A673 (cell line): ENCODE measurements around the gene ACACA. TPM values are rescaled to one million over a fixed set of nuclear protein-coding genes. Genes with fewer than 3 reads are reported as not detected.

Experiments used
- BruUV-seq: library from RNA; stranded (reverse); fragments of 400-500 nt; replicated peaks from 2 replicates; lab custom pipeline; 2021; lab: Mats Ljungman, UMichigan
- CTCF ChIA-PET: fragments of 300-600 bp; sonication (Branson Sonifier 250); formaldehyde crosslinking; loops from one replicate; lab custom pipeline; 2022; ENCODE audit warnings: antibody characterized with exemption; lab: Charles Lee
- POLR2A ChIA-PET: fragments of 300-600 bp; sonication (Branson Sonifier 250); formaldehyde crosslinking; loops from one replicate; lab custom pipeline; 2022; ENCODE audit warnings: antibody characterized with exemption; ENCODE audit not compliant: low non-redundant PET; lab: Charles Lee
- DNase-seq: peaks from one replicate; pipeline ENCODE4 v3.0.0-alpha.2; 2015; ENCODE audit warnings: low spot score
- H3K27ac ChIP-seq: fragments of 200-600 bp; sonication (generic); 2 replicates; pipeline ENCODE4 v1.5.1; 2016; ENCODE audit warnings: mixed run types, low read depth, mild to moderate bottlenecking, mixed read lengths, antibody characterized with exemption, low read length; ENCODE audit not compliant: poor library complexity, severe bottlenecking
- H3K27me3 ChIP-seq: fragments of 200-600 bp; sonication (generic); replicated peaks from 2 replicates; pipeline ENCODE4 v1.6.1; 2017; ENCODE audit warnings: mixed run types, low read depth, mild to moderate bottlenecking, mixed read lengths, antibody characterized with exemption, low read length; ENCODE audit not compliant: insufficient read depth, poor library complexity
- H3K36me3 ChIP-seq: fragments of 200-600 bp; sonication (generic); 2 replicates; pipeline ENCODE4 v1.6.1; 2016; ENCODE audit warnings: mixed run types, mild to moderate bottlenecking, mixed read lengths, antibody characterized with exemption, low read length; ENCODE audit not compliant: insufficient read depth, poor library complexity, severe bottlenecking
- H3K4me1 ChIP-seq: fragments of 200-600 bp; sonication (generic); 2 replicates; pipeline ENCODE4 v1.6.1; 2017; ENCODE audit warnings: mixed run types, mild to moderate bottlenecking, mixed read lengths, antibody characterized with exemption, low read length; ENCODE audit not compliant: insufficient read depth, poor library complexity, severe bottlenecking
- H3K4me3 ChIP-seq: fragments of 200-600 bp; sonication (generic); 2 replicates; pipeline ENCODE4 v1.5.1; 2016; ENCODE audit warnings: low read depth, mixed run types, mild to moderate bottlenecking, mixed read lengths, low read length; ENCODE audit not compliant: poor library complexity, severe bottlenecking
- H3K9me3 ChIP-seq: fragments of 200-600 bp; sonication (generic); 2 replicates; pipeline ENCODE4 v1.6.1; 2016; ENCODE audit warnings: mixed run types, low read depth, mild to moderate bottlenecking, mixed read lengths, antibody characterized with exemption, low read length; ENCODE audit not compliant: poor library complexity, severe bottlenecking
- CTCF ChIP-seq: fragments of 300-800, 200-600 bp; sonication (generic); conservative IDR thresholded peaks from 2 replicates; pipeline ENCODE4 v1.5.1; 2017; ENCODE audit warnings: low read depth, mild to moderate bottlenecking, antibody characterized with exemption, low read length, moderate library complexity, mixed read lengths
- EZH2 ChIP-seq: fragments of 200-600 bp; sonication (generic); IDR thresholded peaks from 2 replicates; pipeline ENCODE4 v1.6.1; 2017; ENCODE audit warnings: borderline replicate concordance, low read depth, mild to moderate bottlenecking, mixed read lengths, antibody characterized with exemption, low read length; ENCODE audit not compliant: poor library complexity, severe bottlenecking
- intact Hi-C: fragments of 100-400 bp; cut with micrococcal nuclease; formaldehyde crosslinking; loops from one replicate; pipeline ENCODE4 v1.10.0; 2022; ENCODE audit not compliant: unreplicated experiment
- total RNA-seq: library from RNA; stranded (reverse); gene quantifications from 2 replicates; pipeline ENCODE4 v1.2.3, GENCODE V29; 2021

ACACA gene
- total RNA-seq, 1 experiment from 2014 or later, result 68.3 TPM

GRCh38 chr17:37168731-37169353 is 237.8 kb downstream of the ACACA start:
- intact Hi-C loops, result no loop called here
- Histone ChIP-seq H3K9me3 (no peaks in the 10 kb centered on the region), H3K4me3 (no peak overlapping the region), H3K27me3 (no peaks in the 10 kb centered on the region), H3K36me3 (no peaks in the 10 kb centered on the region), H3K27ac (no peak overlapping the region), H3K4me1 (no peaks in the 10 kb centered on the region)
- TF ChIP-seq EZH2 (no peak), CTCF (no peak)
- POLR2A ChIA-PET, result interaction anchor here (0.8 kb wide), 1 partner anchor 1375 kb away, joined by 3 read pairs; no protein-coding TSS in a partner anchor
- CTCF ChIA-PET, result no interaction called here
- DNase-seq, result no peak
- BruUV-seq, result no TSS peak

GRCh38 chr17:37167756-37168155 is 238.9 kb downstream of the ACACA start:
- Histone ChIP-seq H3K4me1 (no peaks in the 10 kb centered on the region), H3K36me3 (no peaks in the 10 kb centered on the region), H3K27ac (no peak overlapping the region), H3K27me3 (no peaks in the 10 kb centered on the region), H3K4me3 (no peak overlapping the region), H3K9me3 (no peaks in the 10 kb centered on the region)
- BruUV-seq, result no TSS peak
- DNase-seq, result no peak
- TF ChIP-seq CTCF (no peak), EZH2 (no peak)
- intact Hi-C loops, result no loop called here
- ChIA-PET POLR2A (no interaction called here), CTCF (no interaction called here)

- ChIA-PET CTCF (no interaction called here), POLR2A (no interaction called here)
- no peaks in the 10 kb centered on the region for H3K27me3 ChIP-seq
- no TSS peak for BruUV-seq
- H3K4me3 ChIP-seq, result no peak overlapping the region
- no peak overlapping the region for H3K27ac ChIP-seq
- no peaks in the 10 kb centered on the region for H3K4me1 ChIP-seq
- TF ChIP-seq EZH2, result no peak
- no peak for TF ChIP-seq CTCF
- H3K9me3 ChIP-seq, result no peaks in the 10 kb centered on the region
- intact Hi-C loops, result no loop called here
- no peak for DNase-seq
- no peaks in the 10 kb centered on the region for H3K36me3 ChIP-seq
These were observed 242.6 kb downstream of the ACACA start for GRCh38 chr17:37164057-37164456.
